HT1080 (cell line): Measurements from ENCODE around the gene TYRO3. TPM values are rescaled to one million over a fixed set of nuclear protein-coding genes. Genes with fewer than 3 reads are reported as not detected.
"Not testable (repeated sequence)": the region's sequence is repeated elsewhere in the genome, so short reads cannot be mapped to it uniquely, and the experiment has no call there.

ENCODE experiments used
- DNase-seq: peaks from one replicate; pipeline ENCODE4 v3.0.0-alpha.2; 2015; ENCODE audit warnings: low read depth
- total RNA-seq: library from RNA; depleted of rRNA; stranded (reverse); fragments of >200 nt; shearing (Covaris generic); gene quantifications from 2 replicates; pipeline ENCODE4 v1.2.3, GENCODE V29; 2014

The TYRO3 gene
- total RNA-seq, 1 experiment from 2014 or later: 49.7 TPM

DNA sequence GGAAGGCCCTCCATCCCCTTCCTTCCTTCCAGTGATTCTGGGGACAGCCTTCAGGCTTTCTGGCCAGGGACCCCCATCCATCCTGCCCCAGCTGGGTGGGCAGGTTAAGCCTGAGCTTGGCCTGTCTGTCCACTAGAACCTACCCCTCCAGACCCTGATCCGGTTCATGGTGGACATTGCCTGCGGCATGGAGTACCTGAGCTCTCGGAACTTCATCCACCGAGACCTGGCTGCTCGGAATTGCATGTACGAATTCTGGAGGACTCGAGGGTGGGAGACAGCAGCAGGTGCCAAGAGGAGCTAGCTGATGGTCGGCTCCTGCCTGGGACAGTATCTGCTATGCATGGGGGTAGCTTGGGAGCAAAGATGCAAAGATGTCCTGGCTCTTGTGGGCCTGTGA, 13.9 kb downstream of the TYRO3 start:
- DNase-seq: no peak

DNA sequence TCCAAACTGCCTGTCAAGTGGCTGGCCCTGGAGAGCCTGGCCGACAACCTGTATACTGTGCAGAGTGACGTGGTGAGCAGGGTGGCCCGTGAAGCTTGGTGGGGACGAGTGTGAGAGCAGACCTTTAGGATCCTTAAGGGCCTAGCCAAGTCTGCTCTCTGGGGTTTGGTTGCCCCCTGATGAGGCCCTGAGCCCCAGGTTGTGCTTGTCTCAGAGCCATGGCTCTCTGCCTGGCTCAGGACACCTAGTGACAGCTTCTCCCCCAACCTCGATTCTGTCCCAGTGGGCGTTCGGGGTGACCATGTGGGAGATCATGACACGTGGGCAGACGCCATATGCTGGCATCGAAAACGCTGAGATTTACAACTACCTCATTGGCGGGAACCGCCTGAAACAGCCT, 14.4 kb downstream of the TYRO3 start:
- DNase-seq: no peak

DNA sequence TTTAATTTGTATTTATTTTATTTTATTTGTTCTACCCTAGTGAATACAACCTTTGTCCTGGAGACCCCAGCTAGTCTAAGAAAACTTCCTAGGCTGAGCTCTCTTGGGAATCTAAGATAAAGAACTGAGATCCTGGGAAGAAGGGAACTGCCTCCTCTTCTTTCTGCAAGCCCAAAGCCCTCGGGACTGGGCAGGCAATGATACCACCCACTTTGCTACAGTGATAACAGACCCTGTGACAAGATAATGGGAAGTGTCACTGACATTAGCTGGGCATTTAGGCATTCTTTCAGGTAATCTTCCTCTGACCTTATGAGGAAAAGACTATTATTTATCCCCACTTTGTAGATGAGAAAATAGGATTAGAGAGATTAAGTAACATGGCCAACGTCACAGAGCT, 15.1 kb downstream of the TYRO3 start:
- no peak for DNase-seq

GRCh38 chr15:41575282-41575681, 16.3 kb downstream of the TYRO3 start:
- no peak for DNase-seq

DNA sequence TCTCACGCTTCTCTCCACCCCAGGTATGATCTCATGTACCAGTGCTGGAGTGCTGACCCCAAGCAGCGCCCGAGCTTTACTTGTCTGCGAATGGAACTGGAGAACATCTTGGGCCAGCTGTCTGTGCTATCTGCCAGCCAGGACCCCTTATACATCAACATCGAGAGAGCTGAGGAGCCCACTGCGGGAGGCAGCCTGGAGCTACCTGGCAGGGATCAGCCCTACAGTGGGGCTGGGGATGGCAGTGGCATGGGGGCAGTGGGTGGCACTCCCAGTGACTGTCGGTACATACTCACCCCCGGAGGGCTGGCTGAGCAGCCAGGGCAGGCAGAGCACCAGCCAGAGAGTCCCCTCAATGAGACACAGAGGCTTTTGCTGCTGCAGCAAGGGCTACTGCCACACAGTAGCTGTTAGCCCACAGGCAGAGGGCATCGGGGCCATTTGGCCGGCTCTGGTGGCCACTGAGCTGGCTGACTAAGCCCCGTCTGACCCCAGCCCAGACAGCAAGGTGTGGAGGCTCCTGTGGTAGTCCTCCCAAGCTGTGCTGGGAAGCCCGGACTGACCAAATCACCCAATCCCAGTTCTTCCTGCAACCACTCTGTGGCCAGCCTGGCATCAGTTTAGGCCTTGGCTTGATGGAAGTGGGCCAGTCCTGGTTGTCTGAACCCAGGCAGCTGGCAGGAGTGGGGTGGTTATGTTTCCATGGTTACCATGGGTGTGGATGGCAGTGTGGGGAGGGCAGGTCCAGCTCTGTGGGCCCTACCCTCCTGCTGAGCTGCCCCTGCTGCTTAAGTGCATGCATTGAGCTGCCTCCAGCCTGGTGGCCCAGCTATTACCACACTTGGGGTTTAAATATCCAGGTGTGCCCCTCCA, 19.1 kb downstream of the TYRO3 start:
- no peak for DNase-seq

DNA sequence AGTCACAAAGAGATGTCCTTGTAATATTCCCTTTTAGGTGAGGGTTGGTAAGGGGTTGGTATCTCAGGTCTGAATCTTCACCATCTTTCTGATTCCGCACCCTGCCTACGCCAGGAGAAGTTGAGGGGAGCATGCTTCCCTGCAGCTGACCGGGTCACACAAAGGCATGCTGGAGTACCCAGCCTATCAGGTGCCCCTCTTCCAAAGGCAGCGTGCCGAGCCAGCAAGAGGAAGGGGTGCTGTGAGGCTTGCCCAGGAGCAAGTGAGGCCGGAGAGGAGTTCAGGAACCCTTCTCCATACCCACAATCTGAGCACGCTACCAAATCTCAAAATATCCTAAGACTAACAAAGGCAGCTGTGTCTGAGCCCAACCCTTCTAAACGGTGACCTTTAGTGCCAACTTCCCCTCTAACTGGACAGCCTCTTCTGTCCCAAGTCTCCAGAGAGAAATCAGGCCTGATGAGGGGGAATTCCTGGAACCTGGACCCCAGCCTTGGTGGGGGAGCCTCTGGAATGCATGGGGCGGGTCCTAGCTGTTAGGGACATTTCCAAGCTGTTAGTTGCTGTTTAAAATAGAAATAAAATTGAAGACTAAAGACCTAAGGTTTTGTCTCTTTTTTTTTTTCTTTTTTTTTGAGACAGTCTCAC, 19.8 kb downstream of the TYRO3 start:
- DNase-seq: no peak

GRCh38 chr15:41581110-41581509, 22.1 kb downstream of the TYRO3 start:
- no peak for DNase-seq

DNA sequence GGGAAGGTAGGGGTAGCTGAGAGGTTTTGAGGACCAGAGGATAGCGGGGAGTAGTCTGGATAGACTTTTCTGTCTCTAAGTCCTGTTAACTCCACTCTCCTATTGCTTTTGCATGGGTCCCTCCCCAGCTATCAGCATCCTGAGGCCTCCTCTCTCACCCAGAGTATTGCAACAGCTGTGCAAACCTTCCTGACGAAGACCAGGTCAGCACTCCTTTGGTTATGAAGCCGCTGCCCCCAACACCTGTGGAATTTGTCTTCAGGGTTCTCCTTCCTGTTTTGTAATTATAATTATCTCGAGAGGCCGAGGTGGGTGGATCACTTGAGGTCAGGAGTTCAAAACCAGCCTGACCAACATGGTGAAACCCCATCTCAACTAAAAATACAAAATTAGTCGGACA, 24.8 kb downstream of the TYRO3 start:
- no peak for DNase-seq

GRCh38 chr15:41584636-41585126, 25.7 kb downstream of the TYRO3 start:
- DNase-seq: no peak

DNA sequence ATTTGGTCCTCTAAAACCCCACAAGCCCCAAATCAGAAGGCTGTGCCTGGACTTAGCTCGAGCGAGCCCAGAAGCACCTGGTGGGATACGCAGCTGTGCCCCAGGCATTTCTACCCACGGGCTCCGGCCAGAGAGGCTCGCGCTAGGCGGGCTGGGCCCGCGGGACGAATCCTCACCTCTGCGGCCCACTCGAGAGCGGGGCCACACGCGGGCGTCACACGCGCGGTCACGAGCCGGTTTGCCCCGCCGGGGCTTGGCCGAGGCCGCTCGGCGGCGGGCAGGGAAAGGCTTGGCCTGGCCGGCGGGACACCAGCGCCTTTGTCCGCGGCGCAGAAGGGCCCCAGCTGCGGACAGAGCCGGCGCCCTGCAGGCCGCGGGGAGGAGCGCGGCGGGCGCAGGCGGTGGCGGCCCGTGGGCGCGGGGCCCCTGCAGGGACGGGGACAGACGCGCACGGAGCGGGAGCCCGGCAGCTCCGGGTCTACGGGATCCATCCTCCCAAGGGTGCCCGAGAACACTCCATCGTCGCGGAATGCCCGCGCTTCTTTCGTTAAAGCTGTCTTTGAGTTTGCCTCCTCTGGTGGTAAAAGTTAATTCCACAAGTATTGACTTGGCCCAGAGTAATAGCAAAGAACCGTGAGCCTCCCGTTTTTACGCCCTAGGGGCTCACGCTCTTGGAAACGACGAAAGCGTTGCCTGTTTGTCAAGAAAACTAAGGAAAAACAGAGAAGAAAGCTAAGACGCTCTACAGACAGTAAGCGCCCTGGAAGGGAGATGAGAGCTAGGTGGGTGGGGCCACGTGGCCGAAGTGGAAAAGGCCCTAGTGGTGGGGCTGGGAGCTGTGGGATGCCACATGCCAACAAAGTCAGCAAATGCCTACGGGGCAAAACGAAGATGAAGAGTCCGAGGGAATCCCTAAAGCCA, 26.4 kb downstream of the TYRO3 start:
- DNase-seq: no peak

GRCh38 chr15:41586531-41587282, 27.7 kb downstream of the TYRO3 start:
- not testable (repeated sequence) for DNase-seq

DNA sequence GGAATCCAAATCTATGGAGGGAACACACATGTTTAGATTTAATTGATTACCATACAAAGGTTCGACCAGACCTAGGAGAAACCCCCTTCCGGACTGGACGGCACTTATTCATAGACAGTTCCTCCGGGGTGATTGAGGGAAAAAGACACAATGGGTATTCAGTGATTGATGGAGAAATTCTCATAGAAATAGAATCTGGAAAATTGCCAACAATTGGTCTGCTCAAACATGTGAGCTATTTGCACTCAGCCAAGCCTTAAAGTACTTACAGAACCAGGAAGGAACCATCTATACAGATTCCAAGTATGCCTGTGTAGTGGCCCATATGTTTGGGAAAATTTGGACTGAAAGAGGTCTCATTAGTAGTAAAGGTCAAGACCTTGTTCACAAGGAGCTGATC, 30.0 kb downstream of the TYRO3 start:
- not testable (repeated sequence) for DNase-seq

GRCh38 chr15:41589571-41589970, 30.6 kb downstream of the TYRO3 start:
- not testable (repeated sequence) for DNase-seq

GRCh38 chr15:41591217-41591616, 32.2 kb downstream of the TYRO3 start:
- DNase-seq: not testable (repeated sequence)

DNA sequence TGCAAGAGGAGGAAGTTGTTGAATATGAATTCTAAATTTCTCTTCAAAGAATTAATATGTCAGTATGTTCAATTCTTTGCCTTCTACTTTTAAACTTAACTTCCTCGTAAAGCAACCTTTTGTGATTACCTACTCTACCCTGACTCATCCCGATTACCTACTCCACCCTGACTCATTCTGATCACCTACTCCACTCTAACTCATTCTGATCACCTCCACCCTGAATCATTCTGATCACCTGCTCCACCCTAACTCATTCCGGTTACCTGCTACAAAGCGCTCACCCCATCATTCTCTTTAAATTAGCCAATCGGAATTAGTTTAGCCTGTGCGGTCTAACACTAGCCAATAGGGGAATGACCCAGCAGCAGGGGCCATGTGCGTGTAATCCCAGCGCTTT, 33.7 kb downstream of the TYRO3 start:
- not testable (repeated sequence) for DNase-seq

DNA sequence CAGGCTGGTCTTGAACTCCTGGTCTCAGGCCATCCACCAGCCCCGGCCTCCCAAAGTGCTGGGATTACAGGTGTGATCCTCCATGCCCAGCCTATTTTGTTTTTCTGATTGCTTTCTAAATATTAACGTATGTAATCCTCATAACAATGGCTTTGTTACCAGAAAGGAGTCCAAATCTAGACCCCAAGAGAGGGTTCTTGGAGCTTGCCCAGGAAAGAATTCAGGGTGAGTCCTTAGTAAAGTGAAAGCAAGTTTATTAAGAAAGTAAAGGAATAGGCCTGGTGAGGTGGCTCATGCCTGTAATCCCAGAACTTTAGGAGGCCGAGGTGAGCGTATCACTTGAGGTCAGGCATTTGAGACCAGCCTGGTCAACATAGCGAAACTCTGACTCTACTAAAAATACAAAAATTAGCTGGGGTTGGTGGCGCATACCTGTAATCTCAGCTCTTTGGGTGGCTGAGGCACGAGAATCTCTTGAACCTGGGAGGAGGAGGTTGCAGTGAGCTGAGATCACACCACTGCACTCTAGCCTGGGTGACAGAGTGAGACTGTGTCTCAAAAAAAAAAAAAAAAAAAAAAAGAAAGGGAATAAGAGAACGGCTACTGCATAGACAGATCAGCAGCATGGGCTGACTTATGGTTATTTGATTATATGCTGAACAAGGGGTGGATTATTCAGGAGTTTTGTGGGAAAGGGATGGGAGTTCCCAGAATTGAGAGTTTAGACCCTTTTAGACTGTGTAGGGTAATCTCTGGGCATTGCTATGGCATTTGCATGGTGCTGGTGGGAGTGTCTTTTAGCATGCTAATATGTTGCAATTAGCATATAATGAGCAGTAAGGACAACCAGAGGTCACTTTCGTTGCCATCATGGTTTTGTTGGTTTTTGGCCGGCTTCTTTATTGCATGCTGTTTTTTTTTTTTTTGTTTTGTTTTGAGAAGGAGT, 36.1 kb downstream of the TYRO3 start:
- no peak for DNase-seq

DNA sequence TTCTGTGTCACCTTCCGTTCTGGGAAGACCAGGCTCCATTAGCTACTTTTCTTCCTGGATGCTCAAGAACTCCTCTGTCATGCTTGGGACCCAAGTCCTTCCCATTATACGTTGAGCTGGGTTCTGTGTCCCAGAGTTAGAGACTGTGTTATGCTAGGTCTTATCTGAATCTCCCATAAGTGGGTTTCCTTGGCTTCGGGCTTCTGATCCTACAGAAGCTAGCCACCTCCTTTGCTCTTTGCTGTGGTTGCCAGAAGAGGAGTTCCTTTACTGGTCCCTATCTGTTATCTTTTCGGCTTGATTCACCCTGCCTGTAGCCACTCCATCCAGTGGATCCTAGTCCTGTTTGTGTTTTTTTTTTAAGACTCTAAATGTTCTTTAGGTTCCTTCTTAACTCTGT, 38.0 kb downstream of the TYRO3 start:
- DNase-seq: no peak

GRCh38 chr15:41597787-41598186, 38.8 kb downstream of the TYRO3 start:
- DNase-seq: no peak

- DNase-seq: no peak
Measured at GRCh38 chr15:41599061-41599460, 40.0 kb downstream of the TYRO3 start.
